ENCODE measurements around the gene ZBTB40. TPM values are rescaled to one million over a fixed set of nuclear protein-coding genes. Genes with fewer than 3 reads are reported as not detected.

ZBTB40 gene
- total RNA-seq, 1 donor from 2014 or later, result 14.9 TPM

GRCh38 chr1:22457345-22457744, 5.7 kb downstream of the ZBTB40 start:
- Histone ChIP-seq H3K4me1 (peaks cover 11% of the 10 kb centered on the region), H3K79me2 (ENCODE audit: low read depth) (peaks cover 41% of the 10 kb centered on the region), H3K36me3 (no peaks in the 10 kb centered on the region), H3F3A (ENCODE audit: low read depth) (no peaks in the 10 kb centered on the region), H3K9me3 (ENCODE audit: low read depth) (no peaks in the 10 kb centered on the region), H3K9ac (no peak overlapping the region), H2AFZ (replicated peaks) (no peak overlapping the region), H3K4me3 (no peak overlapping the region), H3K27me3 (no peaks in the 10 kb centered on the region), H3K27ac (no peak overlapping the region), H4K20me1 (ENCODE audit: low read depth) (peaks cover 8% of the 10 kb centered on the region), H3K4me2 (no peak overlapping the region)
- Mint-ChIP-seq H3K9me3 (no peaks in the 10 kb centered on the region), H3K27me3 (ENCODE audit: insufficient read depth, low read depth) (peaks cover 2% of the 10 kb centered on the region), H3K36me3 (no peaks in the 10 kb centered on the region), H3K27ac (no peak overlapping the region), H3K4me3 (no peak overlapping the region), H3K4me1 (peaks cover 40% of the 10 kb centered on the region)
- no peak for TF ChIP-seq EZH2 (IDR thresholded peaks at IDR 0.05)
- no peak for TF ChIP-seq EZH2phosphoT487 (IDR thresholded peaks at IDR 0.05)
- no peak for TF ChIP-seq CTCF (IDR thresholded peaks at IDR 0.05)
- DNase-seq (ENCODE audit: low spot score), result no peak

GRCh38 chr1:22457836-22458235, 6.2 kb downstream of the ZBTB40 start:
- H3K4me1 Mint-ChIP-seq, result peaks cover 36% of the 10 kb centered on the region
- no peaks in the 10 kb centered on the region for H3K36me3 Mint-ChIP-seq
- Histone ChIP-seq H3K4me1 (peaks cover 9% of the 10 kb centered on the region), H3K79me2 (ENCODE audit: low read depth) (peaks cover 36% of the 10 kb centered on the region), H3K27me3 (no peaks in the 10 kb centered on the region), H2AFZ (replicated peaks) (no peak overlapping the region), H3K4me3 (no peak overlapping the region), H3K9ac (no peak overlapping the region), H3K4me2 (no peak overlapping the region), H3K27ac (no peak overlapping the region), H3K9me3 (ENCODE audit: low read depth) (no peaks in the 10 kb centered on the region), H3F3A (ENCODE audit: low read depth) (no peaks in the 10 kb centered on the region), H3K36me3 (no peaks in the 10 kb centered on the region), H4K20me1 (ENCODE audit: low read depth) (peaks cover 8% of the 10 kb centered on the region)
- H3K27me3 Mint-ChIP-seq (ENCODE audit: insufficient read depth, low read depth), result peaks cover 2% of the 10 kb centered on the region
- DNase-seq (ENCODE audit: low spot score), result no peak
- no peak for TF ChIP-seq EZH2phosphoT487 (IDR thresholded peaks at IDR 0.05)
- no peak for TF ChIP-seq EZH2 (IDR thresholded peaks at IDR 0.05)
- H3K9me3 Mint-ChIP-seq, result no peaks in the 10 kb centered on the region
- H3K4me3 Mint-ChIP-seq, result no peak overlapping the region
- H3K27ac Mint-ChIP-seq, result no peak overlapping the region

GRCh38 chr1:22461100-22461499, 9.4 kb downstream of the ZBTB40 start:
- peaks cover 12% of the 10 kb centered on the region for H3K4me1 Mint-ChIP-seq

More at GRCh38 chr1:22461100-22461499, 9.4 kb downstream of the ZBTB40 start:
- Histone ChIP-seq H3K79me2 (ENCODE audit: low read depth) (peaks cover 23% of the 10 kb centered on the region), H3K9ac (no peak overlapping the region), H3K27me3 (no peaks in the 10 kb centered on the region), H4K20me1 (ENCODE audit: low read depth) (peaks cover 8% of the 10 kb centered on the region), H3K27ac (no peak overlapping the region), H3K9me3 (ENCODE audit: low read depth) (no peaks in the 10 kb centered on the region), H3K4me1 (peaks cover 4% of the 10 kb centered on the region), H3K36me3 (no peaks in the 10 kb centered on the region), H3K4me2 (no peak overlapping the region), H2AFZ (replicated peaks) (no peak overlapping the region), H3F3A (ENCODE audit: low read depth) (no peaks in the 10 kb centered on the region), H3K4me3 (no peak overlapping the region)
- no peaks in the 10 kb centered on the region for H3K36me3 Mint-ChIP-seq
- H3K27me3 Mint-ChIP-seq (ENCODE audit: insufficient read depth, low read depth), result peaks cover 2% of the 10 kb centered on the region
- no peaks in the 10 kb centered on the region for H3K9me3 Mint-ChIP-seq
- no peak overlapping the region for H3K27ac Mint-ChIP-seq
- H3K4me3 Mint-ChIP-seq, result no peak overlapping the region
- DNase-seq (ENCODE audit: low spot score), result no peak
- no peak for TF ChIP-seq EZH2 (IDR thresholded peaks at IDR 0.05)
- TF ChIP-seq EZH2phosphoT487 (IDR thresholded peaks at IDR 0.05), result no peak
- TF ChIP-seq CTCF (IDR thresholded peaks at IDR 0.05), result no peak

Measured in neural progenitor cell (in vitro differentiated cells).